Ascending aorta (tissue), 2 donors: ENCODE measurements around the gene PDIA2. TPM values are rescaled to one million over a fixed set of nuclear protein-coding genes. Genes with fewer than 3 reads are reported as not detected.

ENCODE experiments used
- DNase-seq, 2 donors: peaks; one replicate each; pipeline ENCODE4 v3.0.0-alpha.2; 2019; ENCODE audit warnings: low spot score in 2 of 2
- H3K27ac ChIP-seq, 2 donors: fragments of 200-600 bp; sonication (generic); one replicate each; pipeline ENCODE4 v1.5.1; 2016 to 2017; ENCODE audit warnings: mild to moderate bottlenecking in 1 of 2
- H3K27me3 ChIP-seq: fragments of 200-600 bp; sonication (generic); one replicate; pipeline ENCODE4 v1.5.1; 2017
- H3K36me3 ChIP-seq, 2 donors: fragments of 200-600 bp; sonication (generic); one replicate each; pipeline ENCODE4 v1.5.1; 2016
- H3K4me1 ChIP-seq, 2 donors: fragments of 200-600 bp; sonication (generic); one replicate each; pipeline ENCODE4 v1.5.1; 2016 to 2017; ENCODE audit warnings: mild to moderate bottlenecking in 1 of 2
- H3K4me3 ChIP-seq, 2 donors: fragments of 200-600 bp; sonication (generic); one replicate each; pipeline ENCODE4 v1.5.1; 2016 to 2017; ENCODE audit warnings: mild to moderate bottlenecking in 1 of 2
- H3K9me3 ChIP-seq, 2 donors: fragments of 200-600 bp; sonication (generic); one replicate each; pipeline ENCODE4 v1.5.1; 2016
- intact Hi-C: fragments of 100-400 bp; cut with DNase I; formaldehyde crosslinking; loops from one replicate; pipeline ENCODE4 v1.15.1; 2023
- total RNA-seq: library from RNA; depleted of rRNA; stranded (reverse); fragments of >200 nt; gene quantifications from one replicate; pipeline ENCODE4 v1.1.0, GENCODE V29; 2016
- TF ChIP-seq, protein P1 (sequence below), 3 experiments: fragments of 200-600 bp in 2 of 3; fragments of 450-650 bp in 1 of 3; sonication (generic) in 2 of 3; IDR thresholded peaks; one replicate each; pipeline ENCODE4 v1.5.1; 2016 to 2019; ENCODE audit warnings: antibody characterized with exemption in 3 of 3, mild to moderate bottlenecking in 1 of 3, moderate library complexity in 1 of 3

PDIA2 gene
- total RNA-seq, 1 donor from 2014 or later: not detected

DNA sequence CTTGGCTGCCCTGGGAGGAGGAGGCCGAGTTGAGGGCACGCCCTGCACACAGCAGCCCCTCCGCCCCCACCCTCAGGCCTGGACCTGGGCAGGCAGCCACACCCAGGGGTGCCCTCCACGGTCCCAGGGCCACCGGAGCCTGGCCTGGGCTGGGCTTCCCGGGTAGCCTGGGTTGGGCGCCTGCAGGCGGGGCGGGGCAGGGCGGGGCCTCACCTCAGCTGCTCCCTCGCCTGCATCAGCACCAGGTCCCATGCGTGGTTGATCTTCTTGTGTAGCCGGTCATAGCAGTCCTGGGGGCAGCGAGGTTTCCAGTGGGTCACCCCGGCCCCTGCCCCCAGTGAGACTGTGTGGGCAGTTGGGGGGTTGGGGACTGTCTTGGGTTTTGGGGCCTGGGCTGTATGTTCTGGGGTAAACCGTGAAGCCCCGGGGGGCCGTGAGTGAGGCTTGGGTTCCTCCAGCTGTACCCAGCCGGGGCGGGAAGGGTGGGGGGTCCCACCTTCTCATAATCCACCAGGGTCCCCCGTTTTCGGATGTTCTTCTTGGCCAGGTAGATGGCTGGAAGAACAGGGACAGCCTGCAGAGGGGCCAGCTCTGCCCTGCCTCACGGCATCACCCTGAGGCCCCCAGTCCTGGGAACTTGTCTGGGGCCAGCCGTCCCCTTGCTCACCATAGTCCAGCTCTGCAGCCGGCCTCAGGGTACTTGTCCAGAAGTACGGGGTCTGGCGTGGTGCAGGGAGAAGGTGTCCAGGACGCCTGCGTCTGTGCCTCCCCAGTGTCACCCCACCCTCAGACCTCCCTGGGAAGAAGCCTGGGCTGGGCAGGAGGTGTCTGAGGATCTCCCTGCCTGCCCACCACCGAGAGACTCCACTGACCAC lies 9.2 kb upstream of the PDIA2 start:
- Histone ChIP-seq H3K27ac (no peak overlapping the region), H3K9me3 (no peaks in the 10 kb centered on the region), H3K36me3 (no peaks in the 10 kb centered on the region), H3K4me1 (peaks cover 4 to 7% of the 10 kb centered on the region in 2 donors), H3K4me3 (no peak overlapping the region), H3K27me3 (no peaks in the 10 kb centered on the region)
- DNase-seq: no peak
- TF ChIP-seq, protein P1, sequence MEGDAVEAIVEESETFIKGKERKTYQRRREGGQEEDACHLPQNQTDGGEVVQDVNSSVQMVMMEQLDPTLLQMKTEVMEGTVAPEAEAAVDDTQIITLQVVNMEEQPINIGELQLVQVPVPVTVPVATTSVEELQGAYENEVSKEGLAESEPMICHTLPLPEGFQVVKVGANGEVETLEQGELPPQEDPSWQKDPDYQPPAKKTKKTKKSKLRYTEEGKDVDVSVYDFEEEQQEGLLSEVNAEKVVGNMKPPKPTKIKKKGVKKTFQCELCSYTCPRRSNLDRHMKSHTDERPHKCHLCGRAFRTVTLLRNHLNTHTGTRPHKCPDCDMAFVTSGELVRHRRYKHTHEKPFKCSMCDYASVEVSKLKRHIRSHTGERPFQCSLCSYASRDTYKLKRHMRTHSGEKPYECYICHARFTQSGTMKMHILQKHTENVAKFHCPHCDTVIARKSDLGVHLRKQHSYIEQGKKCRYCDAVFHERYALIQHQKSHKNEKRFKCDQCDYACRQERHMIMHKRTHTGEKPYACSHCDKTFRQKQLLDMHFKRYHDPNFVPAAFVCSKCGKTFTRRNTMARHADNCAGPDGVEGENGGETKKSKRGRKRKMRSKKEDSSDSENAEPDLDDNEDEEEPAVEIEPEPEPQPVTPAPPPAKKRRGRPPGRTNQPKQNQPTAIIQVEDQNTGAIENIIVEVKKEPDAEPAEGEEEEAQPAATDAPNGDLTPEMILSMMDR (IDR thresholded peaks at IDR 0.05): no peak
- intact Hi-C loops: no loop called here

DNA sequence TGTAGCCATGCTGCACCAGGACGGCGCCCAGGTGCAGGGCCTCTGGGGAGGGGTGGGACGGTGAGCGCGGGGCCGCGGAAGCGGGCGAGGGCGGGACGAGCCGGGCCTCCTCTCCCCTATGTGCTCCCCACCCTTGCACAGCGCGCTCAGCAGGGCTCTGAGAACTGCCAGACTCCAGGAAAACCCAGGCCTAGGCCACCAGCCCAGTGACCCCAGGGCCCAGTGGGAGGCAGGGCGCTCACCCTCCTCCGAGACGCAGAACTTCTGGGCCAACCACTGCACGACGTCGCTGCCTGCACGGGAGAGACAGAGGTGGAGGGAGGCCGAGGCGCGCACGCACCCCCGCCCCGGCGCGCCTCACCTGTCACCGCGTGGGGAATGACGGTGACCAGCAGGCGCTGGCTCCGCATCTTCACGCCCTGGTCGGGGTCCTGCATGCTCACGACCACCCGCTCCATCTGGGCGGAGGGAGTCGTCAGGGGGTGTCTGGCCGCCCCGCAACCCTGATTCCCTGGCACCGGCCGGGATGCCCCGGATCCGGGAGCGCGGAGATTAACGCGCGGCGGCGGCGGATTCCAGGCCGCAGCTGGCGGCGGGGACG lies 7.8 kb upstream of the PDIA2 start:
- Histone ChIP-seq H3K9me3 (no peaks in the 10 kb centered on the region), H3K36me3 (no peaks in the 10 kb centered on the region), H3K27ac (no peak overlapping the region), H3K4me1 (peaks cover 4 to 7% of the 10 kb centered on the region in 2 donors), H3K27me3 (peaks cover 3% of the 10 kb centered on the region), H3K4me3 (peak overlapping the region; percentile 57 to 82)
- intact Hi-C loops: no loop called here
- TF ChIP-seq, protein P1 (IDR thresholded peaks at IDR 0.05): no peak
- no peak for DNase-seq

DNA sequence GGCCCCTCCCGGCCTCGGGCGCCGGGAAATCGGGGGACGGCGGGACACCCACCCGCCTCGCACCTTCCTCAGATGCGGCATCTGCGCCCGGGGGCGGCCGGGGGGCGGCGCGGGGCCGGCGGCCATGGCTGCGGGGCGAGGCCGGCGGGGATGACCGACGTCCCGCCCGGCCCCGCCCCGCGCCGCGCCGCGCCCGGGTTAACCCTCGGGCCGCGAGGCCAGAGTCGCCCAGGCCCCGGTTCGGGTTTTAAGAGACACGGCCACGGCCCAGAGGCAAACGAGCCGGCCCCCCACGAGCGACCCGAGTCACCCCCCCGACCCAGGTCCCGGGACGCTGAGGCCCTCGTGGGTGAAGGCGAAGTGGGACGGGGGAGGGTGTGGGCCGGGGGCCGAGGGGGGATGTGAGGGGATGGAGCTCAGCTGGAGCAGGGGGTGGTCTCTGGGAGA lies 7.2 kb upstream of the PDIA2 start, which contains the start of gene RGS11:
RGS11 (minus strand) TSS at position 159 of the 447 bp plus-strand sequence; CDS start at position 126, 33 bp downstream.
- DNase-seq: no peak
- peaks cover 6 to 9% of the 10 kb centered on the region in 2 donors for H3K4me1 ChIP-seq
- H3K36me3 ChIP-seq: no peaks in the 10 kb centered on the region
- intact Hi-C loops: no loop called here
- TF ChIP-seq, protein P1 (IDR thresholded peaks at IDR 0.05): no peak
- H3K9me3 ChIP-seq: no peaks in the 10 kb centered on the region
- H3K27me3 ChIP-seq: peaks cover 6% of the 10 kb centered on the region
- peak within 1 kb of the TSS in 1 of 2 donors; percentile 27 for H3K27ac ChIP-seq
- peak within 1 kb of the TSS; percentile 57 to 82 for H3K4me3 ChIP-seq

DNA sequence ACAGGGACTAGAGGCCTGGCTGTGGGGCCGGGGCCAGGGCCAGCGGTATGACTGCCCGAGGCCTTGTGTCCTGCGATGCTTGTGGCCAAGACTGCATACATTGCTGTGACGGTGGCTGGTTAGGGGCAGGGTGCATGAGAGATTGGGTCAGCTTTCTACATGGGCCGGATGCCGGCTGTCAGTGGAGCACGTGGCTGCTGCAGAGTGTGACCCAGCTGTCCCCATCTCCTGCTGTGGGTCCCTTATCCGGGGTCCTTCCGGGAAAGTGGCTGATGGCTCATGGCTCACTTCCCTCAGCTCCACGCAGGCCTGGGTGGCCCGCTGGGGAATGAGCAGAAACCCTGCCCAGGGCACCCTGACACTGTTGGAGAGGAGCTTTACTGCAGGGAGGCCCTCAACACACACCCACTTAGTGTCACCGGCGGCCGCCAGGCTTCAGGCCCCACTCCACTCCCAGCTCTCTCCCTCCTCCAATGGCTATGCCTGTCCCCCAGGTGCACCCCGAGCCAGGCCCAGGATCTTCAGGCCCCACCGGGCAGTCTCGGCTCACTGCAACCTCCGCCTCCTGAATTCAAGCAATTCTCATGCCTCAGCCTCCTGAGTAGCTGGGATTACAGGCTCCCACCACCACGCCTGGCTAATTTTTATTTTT lies 6.4 kb upstream of the PDIA2 start:
- no peaks in the 10 kb centered on the region for H3K9me3 ChIP-seq
- H3K27ac ChIP-seq: no peak overlapping the region
- intact Hi-C loops: no loop called here
- H3K4me3 ChIP-seq: peak overlapping the region; percentile 57 to 82
- no peak for DNase-seq
- H3K36me3 ChIP-seq: no peaks in the 10 kb centered on the region
- TF ChIP-seq, protein P1 (IDR thresholded peaks at IDR 0.05): no peak
- H3K27me3 ChIP-seq: peaks cover 11% of the 10 kb centered on the region
- H3K4me1 ChIP-seq: peaks cover 10 to 11% of the 10 kb centered on the region in 2 donors

DNA sequence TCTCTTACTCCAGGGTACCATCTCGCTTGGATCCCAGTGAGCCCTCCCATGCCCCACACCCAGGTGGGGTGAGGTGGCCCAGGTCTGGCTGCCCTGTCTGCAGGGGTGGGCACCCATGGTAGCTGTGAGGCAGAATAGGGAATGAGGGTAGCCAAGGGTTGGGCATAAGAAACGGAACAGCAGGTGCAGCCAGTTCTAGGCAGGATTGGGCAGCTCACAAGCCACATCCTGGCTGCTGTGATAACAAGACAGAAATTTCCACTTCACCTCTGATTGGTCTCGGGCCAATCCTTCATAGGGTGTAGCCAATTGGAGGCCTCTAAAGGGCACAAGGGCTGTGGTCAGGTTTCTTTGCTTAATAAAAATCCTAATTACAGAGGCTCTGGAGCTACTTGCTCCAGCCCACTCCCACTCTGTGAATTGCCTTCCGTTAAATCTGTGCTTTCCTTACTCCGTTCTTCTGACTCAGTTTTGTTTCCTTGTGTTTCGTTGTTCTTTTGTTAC lies 4.0 kb upstream of the PDIA2 start:
- H3K4me1 ChIP-seq: peaks cover 10 to 11% of the 10 kb centered on the region in 2 donors
- TF ChIP-seq, protein P1 (IDR thresholded peaks at IDR 0.05): no peak
- intact Hi-C loops: no loop called here
- no peak overlapping the region for H3K27ac ChIP-seq
- H3K36me3 ChIP-seq: no peaks in the 10 kb centered on the region
- no peak overlapping the region for H3K4me3 ChIP-seq
- H3K9me3 ChIP-seq: no peaks in the 10 kb centered on the region
- H3K27me3 ChIP-seq: peaks cover 11% of the 10 kb centered on the region
- no peak for DNase-seq
